Activated CD4-positive, alpha-beta T cell treated with anti-CD3 and anti-CD28 coated beads, Interleukin-2, Interleukin-6, amounts not matched to agents 100 ng/mL and 50 ng/mL, durations not matched to agents 16 hours and 8 hours (primary cell): ENCODE data around the gene ARHGAP44.

Experiments
- DNase-seq: peaks from one replicate; pipeline ENCODE4 v3.0.0-alpha.2; 2020

The ARHGAP44 gene, protein sequence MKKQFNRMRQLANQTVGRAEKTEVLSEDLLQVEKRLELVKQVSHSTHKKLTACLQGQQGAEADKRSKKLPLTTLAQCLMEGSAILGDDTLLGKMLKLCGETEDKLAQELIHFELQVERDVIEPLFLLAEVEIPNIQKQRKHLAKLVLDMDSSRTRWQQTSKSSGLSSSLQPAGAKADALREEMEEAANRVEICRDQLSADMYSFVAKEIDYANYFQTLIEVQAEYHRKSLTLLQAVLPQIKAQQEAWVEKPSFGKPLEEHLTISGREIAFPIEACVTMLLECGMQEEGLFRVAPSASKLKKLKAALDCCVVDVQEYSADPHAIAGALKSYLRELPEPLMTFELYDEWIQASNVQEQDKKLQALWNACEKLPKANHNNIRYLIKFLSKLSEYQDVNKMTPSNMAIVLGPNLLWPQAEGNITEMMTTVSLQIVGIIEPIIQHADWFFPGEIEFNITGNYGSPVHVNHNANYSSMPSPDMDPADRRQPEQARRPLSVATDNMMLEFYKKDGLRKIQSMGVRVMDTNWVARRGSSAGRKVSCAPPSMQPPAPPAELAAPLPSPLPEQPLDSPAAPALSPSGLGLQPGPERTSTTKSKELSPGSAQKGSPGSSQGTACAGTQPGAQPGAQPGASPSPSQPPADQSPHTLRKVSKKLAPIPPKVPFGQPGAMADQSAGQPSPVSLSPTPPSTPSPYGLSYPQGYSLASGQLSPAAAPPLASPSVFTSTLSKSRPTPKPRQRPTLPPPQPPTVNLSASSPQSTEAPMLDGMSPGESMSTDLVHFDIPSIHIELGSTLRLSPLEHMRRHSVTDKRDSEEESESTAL

GRCh38 chr17:12789481-12790248 is at the start of gene ARHGAP44:
Gene ARHGAP44, plus strand, starts transcription at chr17:12789498. Its CDS starts 341 bp downstream, at chr17:12789839.
- DNase-seq, result peak; percentile 0

DNA sequence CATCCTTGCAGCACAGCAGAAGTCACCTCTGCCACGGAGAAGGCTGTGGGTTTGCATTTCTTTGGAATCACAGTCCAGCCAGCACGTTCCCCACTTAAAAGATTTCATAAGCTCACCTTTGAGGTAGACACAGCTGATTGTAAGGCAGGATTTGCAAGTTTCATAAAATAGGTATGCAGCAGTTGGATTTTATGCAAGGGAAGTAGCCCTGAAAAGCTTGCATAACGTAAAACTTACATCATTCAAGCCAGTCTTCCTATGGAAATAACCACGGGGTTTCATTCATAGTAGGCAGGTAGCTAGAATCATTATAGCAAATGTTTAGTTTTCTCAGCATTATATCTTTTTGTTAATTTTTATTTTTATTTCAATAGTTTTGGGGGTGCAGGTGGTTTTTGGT is 49.8 kb upstream of the ARHGAP44 start:
- DNase-seq, result no peak

GRCh38 chr17:12743046-12743445 is 46.3 kb upstream of the ARHGAP44 start:
- DNase-seq, result no peak

DNA sequence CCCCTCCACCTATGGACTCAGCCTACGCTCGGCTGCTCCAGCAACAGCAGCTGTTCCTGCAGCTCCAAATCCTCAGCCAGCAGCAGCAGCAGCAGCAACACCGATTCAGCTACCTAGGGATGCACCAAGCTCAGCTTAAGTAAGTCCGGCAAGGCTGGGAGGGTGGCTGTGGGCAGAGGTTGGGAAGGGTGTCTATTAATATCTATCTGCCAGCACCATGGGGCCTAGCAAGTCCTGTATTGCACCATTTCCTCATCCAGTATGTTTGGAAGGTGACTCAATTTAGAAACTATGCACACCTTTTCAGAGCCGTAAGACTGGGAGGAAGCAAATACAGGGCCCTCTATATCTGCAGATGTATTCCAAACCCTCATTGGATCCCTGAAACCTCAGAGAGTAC is 45.0 kb upstream of the ARHGAP44 start:
- no peak for DNase-seq

DNA sequence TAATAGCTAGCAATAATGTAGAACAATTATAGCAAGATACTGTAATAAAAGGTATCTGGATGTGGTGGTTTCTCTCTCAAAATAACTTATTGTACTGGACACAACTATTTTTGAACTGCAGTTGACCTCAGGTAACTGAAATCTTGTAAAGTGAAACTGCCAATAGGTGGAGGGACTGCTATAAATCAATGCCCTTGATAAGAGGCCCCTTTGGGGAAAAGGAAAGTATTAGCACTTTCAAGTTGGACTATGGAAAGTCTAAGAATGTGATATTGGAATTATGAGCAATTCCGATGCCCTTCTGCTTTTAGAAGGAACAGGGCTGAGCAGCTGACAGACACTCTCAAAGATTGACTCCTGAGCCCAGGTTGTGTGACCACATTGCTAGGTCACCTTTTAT is 44.5 kb upstream of the ARHGAP44 start:
- no peak for DNase-seq

DNA sequence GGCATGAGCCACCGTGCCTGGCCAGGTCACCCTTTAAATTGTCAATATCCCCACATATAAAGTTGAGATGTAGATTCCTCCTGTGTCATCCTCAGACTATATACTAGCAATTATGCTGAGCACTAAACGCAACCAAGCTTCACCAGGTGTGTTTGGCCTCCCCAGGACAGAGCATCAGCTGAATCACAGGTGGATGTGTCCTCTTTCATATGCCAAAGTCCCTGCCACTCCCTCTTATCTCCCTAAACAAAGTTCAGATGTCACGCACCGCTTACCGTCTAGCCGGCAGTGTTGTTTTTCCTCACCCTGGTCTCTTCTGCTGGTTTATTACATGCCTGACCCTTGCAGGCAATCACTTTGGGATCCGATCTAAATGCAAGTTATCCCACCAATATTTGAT is 43.8 kb upstream of the ARHGAP44 start:
- DNase-seq, result no peak

DNA sequence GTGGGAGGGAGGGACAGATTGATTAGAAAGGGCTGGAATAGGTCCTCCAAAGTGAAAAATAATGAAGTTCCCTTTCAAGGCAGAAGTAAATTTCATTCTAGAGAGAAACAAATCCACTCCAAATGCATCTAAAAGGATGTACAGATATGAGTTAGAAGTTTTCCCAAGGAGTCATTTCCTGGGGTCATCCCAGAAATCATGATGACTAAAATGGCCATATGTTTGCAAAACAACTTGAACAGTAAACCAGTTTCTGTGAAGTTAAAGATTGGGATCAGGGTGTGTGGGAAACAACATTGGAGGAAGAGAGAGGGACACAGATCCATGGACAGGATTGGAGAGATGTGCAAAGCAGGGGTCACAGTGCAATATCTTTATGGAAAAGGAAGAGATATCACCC is 32.5 kb upstream of the ARHGAP44 start:
- no peak for DNase-seq

GRCh38 chr17:12759090-12759489 is 30.2 kb upstream of the ARHGAP44 start:
- DNase-seq, result no peak

GRCh38 chr17:12765548-12765947 is 23.8 kb upstream of the ARHGAP44 start:
- DNase-seq, result no peak

DNA sequence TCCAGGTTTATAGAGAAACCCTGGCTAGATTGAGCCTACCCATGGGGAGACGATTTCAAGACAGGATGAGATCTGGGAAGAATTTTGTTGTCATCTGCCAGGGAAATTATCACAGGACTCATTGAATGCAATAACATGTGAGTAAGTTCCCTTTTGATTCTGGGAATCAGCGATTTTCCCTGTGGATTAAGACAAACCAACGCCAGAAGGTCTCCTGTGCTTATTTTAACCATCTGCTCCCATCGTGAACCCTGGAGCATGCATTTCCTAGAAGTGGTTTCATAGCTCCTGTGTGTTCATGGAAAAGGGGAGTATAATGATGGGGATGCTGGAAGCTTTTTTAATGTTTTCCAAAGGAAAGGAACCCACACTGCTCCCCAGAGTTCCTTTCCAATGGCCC is 21.0 kb upstream of the ARHGAP44 start:
- no peak for DNase-seq

DNA sequence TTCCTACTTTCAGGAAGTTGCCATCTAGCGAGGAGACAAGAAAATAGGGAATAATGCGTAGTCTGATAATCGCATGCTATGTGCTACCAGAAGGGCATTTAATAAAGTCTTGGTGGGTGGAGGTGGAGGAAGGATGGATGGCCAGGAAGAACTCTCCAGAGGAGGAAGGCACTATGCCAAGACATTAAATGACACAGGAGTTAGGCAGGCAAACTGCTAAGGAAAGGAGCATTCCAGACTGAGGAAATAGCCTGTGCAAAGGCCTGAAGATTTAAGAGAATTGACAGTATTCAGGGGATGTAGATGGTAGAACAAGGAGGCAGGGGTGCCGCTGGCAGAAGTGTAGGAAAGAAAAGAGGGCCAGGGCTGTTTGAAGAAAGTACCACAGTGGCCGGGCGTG is 19.3 kb upstream of the ARHGAP44 start:
- no peak for DNase-seq

- DNase-seq, result no peak
Measured at GRCh38 chr17:12773153-12773552, 16.1 kb upstream of the ARHGAP44 start.

- DNase-seq, result peak; percentile 52
Measured at GRCh38 chr17:12789075-12789480, 220 bp upstream of the ARHGAP44 start.

- DNase-seq, result no peak
Measured at GRCh38 chr17:12790249-12791106, 1.2 kb downstream of the ARHGAP44 start.

- no peak for DNase-seq
Measured at GRCh38 chr17:12794919-12795532, 5.7 kb downstream of the ARHGAP44 start.

DNA sequence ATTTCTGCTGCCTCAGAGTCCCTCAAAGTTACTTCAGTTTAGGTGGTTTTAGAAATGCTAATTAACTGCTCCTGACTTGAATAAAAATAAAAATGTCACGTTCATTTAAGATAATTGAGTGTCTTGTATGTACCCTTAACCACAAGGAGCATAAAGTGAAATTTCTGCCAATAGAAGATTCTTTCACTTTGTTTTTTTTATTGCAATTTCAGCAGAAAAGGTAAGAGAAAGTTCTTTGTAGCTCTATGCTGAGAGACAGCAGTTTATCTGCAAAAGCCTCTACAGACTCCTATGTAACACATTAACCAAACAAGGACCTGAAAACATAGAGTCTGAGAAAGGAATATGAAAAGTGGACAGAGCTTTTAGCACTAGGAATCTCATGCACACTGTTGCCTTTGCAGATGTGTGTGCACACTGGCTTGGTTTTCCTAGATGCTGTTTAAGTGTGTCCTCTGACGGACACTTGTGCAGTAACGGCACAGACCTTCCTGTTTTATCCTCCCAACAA is 11.6 kb downstream of the ARHGAP44 start:
- DNase-seq, result no peak

GRCh38 chr17:12806630-12807029 is 17.3 kb downstream of the ARHGAP44 start:
- DNase-seq, result no peak

DNA sequence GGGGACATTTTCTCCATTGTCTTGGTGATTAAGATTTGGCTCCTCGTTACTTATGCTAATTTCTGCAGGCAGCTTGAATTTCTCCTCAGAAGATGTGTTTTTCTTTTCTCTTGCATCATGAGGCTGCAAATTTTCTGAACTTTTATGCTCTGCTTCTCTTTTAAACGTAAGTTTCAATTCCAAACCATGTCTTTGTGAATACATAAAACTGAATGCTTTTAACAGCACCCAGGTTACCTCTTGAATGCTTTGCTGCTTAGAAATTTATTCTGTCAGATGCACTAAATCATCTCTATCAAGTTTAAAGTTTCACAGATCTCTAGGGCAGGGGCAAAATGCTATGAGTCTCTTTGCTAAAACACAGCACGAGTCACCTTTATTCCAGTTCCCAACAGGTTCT is 19.4 kb downstream of the ARHGAP44 start:
- DNase-seq, result no peak

GRCh38 chr17:12812877-12813276 is 23.6 kb downstream of the ARHGAP44 start:
- no peak for DNase-seq

GRCh38 chr17:12813664-12814063 is 24.4 kb downstream of the ARHGAP44 start:
- no peak for DNase-seq

GRCh38 chr17:12814718-12815117 is 25.4 kb downstream of the ARHGAP44 start:
- no peak for DNase-seq
